ENCODE data around the gene AQP7. TPM values are rescaled to one million over a fixed set of nuclear protein-coding genes. Genes with fewer than 3 reads are reported as not detected.
A peak's percentile ranks its signal among the peaks of the same experiment; 100 is the strongest.

The AQP7 gene
- total and polyA plus RNA-seq, 4 donors, result 0.74 to 3.9 (median 1.5) TPM

GRCh38 chr9:33377089-33377715 lies 25.2 kb downstream of the AQP7 start:
- Histone ChIP-seq H3K9me3 (ENCODE audit: control insufficient read depth in 4 of 4, insufficient read depth in 3 of 4, low read length in 3 of 4) (no peaks in the 10 kb centered on the region), H3K4me3 (no peak overlapping the region), H3K4me1 (ENCODE audit: control insufficient read depth in 5 of 5, insufficient read depth in 5 of 5, low read length in 5 of 5) (peaks cover 0 to 3% (median 0%) of the 10 kb centered on the region in 5 donors), H3K9ac (ENCODE audit: insufficient read depth in 1 of 2, low read length in 2 of 2) (no peak overlapping the region), H3K27me3 (ENCODE audit: control insufficient read depth in 3 of 3, insufficient read depth in 3 of 3, low read length in 2 of 3) (no peaks in the 10 kb centered on the region), H3K36me3 (ENCODE audit: control insufficient read depth in 4 of 4, insufficient read depth in 4 of 4, low read length in 4 of 4) (no peaks in the 10 kb centered on the region), H3K27ac (ENCODE audit: low read depth in 1 of 2, low read length in 1 of 2) (no peak overlapping the region)
- DNase-seq (no peak), ATAC-seq (ENCODE audit: insufficient read depth, low FRiP score) (no peak)
- 96 to 98% methylated on average over 12 of the region's 12 CpGs for WGBS, 2 donors
- no peak for TF ChIP-seq CTCF (IDR thresholded peaks at IDR 0.05; ENCODE audit: control extremely low read depth, extremely low read depth)

DNA sequence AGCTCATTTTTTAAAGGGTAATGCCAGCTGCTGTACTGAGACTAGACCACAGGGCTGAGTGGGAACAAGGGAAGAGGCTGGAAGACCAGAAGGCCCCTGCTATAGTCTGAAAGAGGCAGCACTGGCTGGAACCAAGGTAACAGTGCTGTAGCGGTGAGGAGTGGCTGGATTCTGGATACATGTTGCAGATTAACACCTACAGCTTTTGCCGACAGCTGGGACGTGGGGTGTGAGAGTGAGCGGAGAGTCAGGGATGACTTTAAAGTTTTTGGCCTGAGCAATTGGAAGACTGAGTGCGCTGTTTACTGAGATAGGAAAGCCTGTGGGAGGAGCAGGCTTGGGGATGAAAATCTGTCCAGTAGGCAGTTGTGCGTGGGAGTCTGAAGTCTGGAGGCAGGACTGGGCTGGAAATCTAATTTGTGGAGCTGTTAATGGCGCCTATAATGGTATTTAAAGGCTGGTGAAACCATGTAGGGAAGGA lies 26.5 kb downstream of the AQP7 start:
- Histone ChIP-seq H3K36me3 (ENCODE audit: control insufficient read depth in 4 of 4, insufficient read depth in 4 of 4, low read length in 4 of 4) (peaks cover 6 to 9% (median 7%) of the 10 kb centered on the region in 4 donors), H3K4me3 (no peak overlapping the region), H3K27ac (ENCODE audit: low read depth in 1 of 2, low read length in 1 of 2) (no peak overlapping the region), H3K9me3 (ENCODE audit: control insufficient read depth in 4 of 4, insufficient read depth in 3 of 4, low read length in 3 of 4) (no peaks in the 10 kb centered on the region), H3K9ac (ENCODE audit: insufficient read depth in 1 of 2, low read length in 2 of 2) (no peak overlapping the region), H3K27me3 (ENCODE audit: control insufficient read depth in 3 of 3, insufficient read depth in 3 of 3, low read length in 2 of 3) (no peaks in the 10 kb centered on the region), H3K4me1 (ENCODE audit: control insufficient read depth in 5 of 5, insufficient read depth in 5 of 5, low read length in 5 of 5) (peaks cover 0 to 2% (median 0%) of the 10 kb centered on the region in 5 donors)
- DNase-seq (no peak), ATAC-seq (ENCODE audit: insufficient read depth, low FRiP score) (no peak)
- 96% methylated on average over 7 of the region's 7 CpGs for WGBS, 2 donors
- TF ChIP-seq CTCF (IDR thresholded peaks at IDR 0.05; ENCODE audit: control extremely low read depth, extremely low read depth), result no peak

- Histone ChIP-seq H3K4me3 (no peak overlapping the region), H3K27ac (ENCODE audit: low read depth in 1 of 2, low read length in 1 of 2) (peak overlapping the region in 1 of 2 donors; percentile 62), H3K9ac (ENCODE audit: insufficient read depth in 1 of 2, low read length in 2 of 2) (peak overlapping the region in 1 of 2 donors; percentile 32), H3K4me1 (ENCODE audit: control insufficient read depth in 5 of 5, insufficient read depth in 5 of 5, low read length in 5 of 5) (peaks cover 0 to 2% (median 0%) of the 10 kb centered on the region in 5 donors), H3K9me3 (ENCODE audit: control insufficient read depth in 4 of 4, insufficient read depth in 3 of 4, low read length in 3 of 4) (no peaks in the 10 kb centered on the region), H3K36me3 (ENCODE audit: control insufficient read depth in 4 of 4, insufficient read depth in 4 of 4, low read length in 4 of 4) (peaks cover 10 to 14% (median 12%) of the 10 kb centered on the region in 4 donors), H3K27me3 (ENCODE audit: control insufficient read depth in 3 of 3, insufficient read depth in 3 of 3, low read length in 2 of 3) (no peaks in the 10 kb centered on the region)
- WGBS, 2 donors, result 53 to 61% methylated on average over 15 of the region's 15 CpGs
- TF ChIP-seq CTCF (IDR thresholded peaks at IDR 0.05; ENCODE audit: control extremely low read depth, extremely low read depth), result no peak
- DNase-seq (no peak), ATAC-seq (ENCODE audit: insufficient read depth, low FRiP score) (no peak)
These were observed 27.0 kb downstream of the AQP7 start for GRCh38 chr9:33375238-33375840.

All from lung (tissue), 12 donors.